ENCODE measurements around the gene GPR89B. TPM values are rescaled to one million over a fixed set of nuclear protein-coding genes. Genes with fewer than 3 reads are reported as not detected.
A peak's percentile ranks its signal among the peaks of the same experiment; 100 is the strongest.

Gene GPR89B
- total RNA-seq, 1 donor from 2014 or later = 20.6 TPM

DNA sequence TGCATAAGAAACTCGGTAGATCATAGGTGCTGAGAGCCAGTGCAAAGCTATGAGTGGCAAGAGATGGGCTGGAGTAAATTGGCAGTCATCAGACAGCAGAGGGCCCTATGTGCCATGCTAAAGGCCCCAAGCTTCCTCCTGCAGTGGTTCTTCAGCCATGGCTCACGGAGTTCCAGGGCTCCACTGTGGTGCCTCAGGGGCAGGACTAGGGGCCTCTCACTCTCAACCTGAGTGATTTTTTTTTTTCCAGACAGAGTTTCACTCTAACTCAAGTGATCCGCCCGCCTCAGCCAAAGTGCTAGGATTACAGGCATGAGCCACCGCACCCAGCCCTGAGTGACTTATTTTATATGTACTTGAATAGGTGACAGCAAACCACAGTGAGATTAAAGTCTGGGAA is 36.0 kb upstream of the GPR89B start:
- H3K27ac ChIP-seq = no peak overlapping the region
- no peaks in the 10 kb centered on the region for H3K27me3 ChIP-seq
- no peaks in the 10 kb centered on the region for H3K9me3 ChIP-seq
- no peak for DNase-seq (ENCODE audit: extremely low spot score in 2 of 2)
- no peaks in the 10 kb centered on the region for H3K36me3 ChIP-seq
- no peaks in the 10 kb centered on the region for H3K4me1 ChIP-seq
- TF ChIP-seq POLR2AphosphoS5 (IDR thresholded peaks at IDR 0.05; ENCODE audit: insufficient read depth in 1 of 2, low read depth in 1 of 2) (no peak), POLR2A (IDR thresholded peaks at IDR 0.05) (no peak)
- TF ChIP-seq, protein P1, sequence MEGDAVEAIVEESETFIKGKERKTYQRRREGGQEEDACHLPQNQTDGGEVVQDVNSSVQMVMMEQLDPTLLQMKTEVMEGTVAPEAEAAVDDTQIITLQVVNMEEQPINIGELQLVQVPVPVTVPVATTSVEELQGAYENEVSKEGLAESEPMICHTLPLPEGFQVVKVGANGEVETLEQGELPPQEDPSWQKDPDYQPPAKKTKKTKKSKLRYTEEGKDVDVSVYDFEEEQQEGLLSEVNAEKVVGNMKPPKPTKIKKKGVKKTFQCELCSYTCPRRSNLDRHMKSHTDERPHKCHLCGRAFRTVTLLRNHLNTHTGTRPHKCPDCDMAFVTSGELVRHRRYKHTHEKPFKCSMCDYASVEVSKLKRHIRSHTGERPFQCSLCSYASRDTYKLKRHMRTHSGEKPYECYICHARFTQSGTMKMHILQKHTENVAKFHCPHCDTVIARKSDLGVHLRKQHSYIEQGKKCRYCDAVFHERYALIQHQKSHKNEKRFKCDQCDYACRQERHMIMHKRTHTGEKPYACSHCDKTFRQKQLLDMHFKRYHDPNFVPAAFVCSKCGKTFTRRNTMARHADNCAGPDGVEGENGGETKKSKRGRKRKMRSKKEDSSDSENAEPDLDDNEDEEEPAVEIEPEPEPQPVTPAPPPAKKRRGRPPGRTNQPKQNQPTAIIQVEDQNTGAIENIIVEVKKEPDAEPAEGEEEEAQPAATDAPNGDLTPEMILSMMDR (IDR thresholded peaks at IDR 0.05) = no peak
- no peak overlapping the region for H3K4me3 ChIP-seq
- intact Hi-C loops (cut with DNase I) = loop anchor here (5.0 to 10.0 kb wide), 2 partner anchors 170 to 627 kb away; no protein-coding TSS in a partner anchor

DNA sequence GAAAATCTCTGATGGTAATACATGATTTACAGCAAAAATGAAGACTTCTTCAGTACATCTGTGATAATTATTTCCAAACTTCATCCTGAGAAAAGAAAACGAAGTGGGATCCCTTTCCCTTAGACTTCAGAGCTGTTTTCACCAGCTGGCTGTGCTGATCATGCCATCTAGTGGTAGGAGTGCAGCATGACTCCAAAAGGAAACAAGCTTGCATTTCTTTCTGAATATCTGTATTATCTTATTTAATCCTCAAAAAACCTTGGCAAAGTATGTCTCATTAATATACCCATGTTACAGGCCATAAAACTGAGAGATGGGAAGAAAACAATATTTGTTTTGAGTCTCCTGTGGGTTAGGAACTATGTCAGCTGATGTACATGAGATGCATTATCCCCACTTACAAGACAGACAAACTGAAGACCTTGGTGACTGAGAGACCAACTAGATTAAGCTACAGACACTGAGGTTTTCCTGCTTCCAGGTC is 35.4 kb upstream of the GPR89B start:
- Histone ChIP-seq H3K4me3 (no peak overlapping the region), H3K4me1 (no peaks in the 10 kb centered on the region), H3K9me3 (no peaks in the 10 kb centered on the region), H3K27ac (no peak overlapping the region), H3K27me3 (no peaks in the 10 kb centered on the region), H3K36me3 (no peaks in the 10 kb centered on the region)
- TF ChIP-seq, protein P1 (IDR thresholded peaks at IDR 0.05) = peak; percentile 83 to 92 (median 90)
- no peak for TF ChIP-seq POLR2A (IDR thresholded peaks at IDR 0.05)
- DNase-seq (ENCODE audit: extremely low spot score in 2 of 2) = no peak
- intact Hi-C loops (cut with DNase I) = loop anchor here (5.0 to 10.0 kb wide), 2 partner anchors 170 to 628 kb away; no protein-coding TSS in a partner anchor

DNA sequence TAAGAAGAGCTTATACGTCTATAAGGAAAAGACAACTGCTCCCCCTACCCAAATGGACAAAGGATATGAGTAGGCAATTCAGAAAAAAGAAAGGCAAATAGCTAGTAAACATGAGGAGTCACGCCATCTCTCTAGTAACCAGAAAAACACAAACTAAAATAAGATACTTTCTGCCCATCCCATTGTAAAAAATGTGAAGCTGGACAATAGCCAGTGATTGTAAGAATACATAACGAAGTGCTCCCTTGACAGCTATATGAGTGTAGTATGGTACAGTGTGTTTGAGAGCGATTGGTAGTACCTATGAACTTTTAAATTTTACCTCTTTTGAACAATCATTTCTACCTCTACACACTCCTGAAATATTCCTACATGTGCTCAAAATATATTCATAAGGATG is 33.1 kb upstream of the GPR89B start:
- TF ChIP-seq, protein P1 (IDR thresholded peaks at IDR 0.05) = no peak
- no peak for TF ChIP-seq POLR2AphosphoS5 (IDR thresholded peaks at IDR 0.05; ENCODE audit: insufficient read depth in 1 of 2, low read depth in 1 of 2)
- no peak for DNase-seq (ENCODE audit: extremely low spot score in 2 of 2)
- intact Hi-C loops (cut with DNase I) = loop anchor here (10.0 kb wide), 1 partner anchor 630 kb away; no protein-coding TSS in a partner anchor
- no peaks in the 10 kb centered on the region for H3K4me1 ChIP-seq
- no peak overlapping the region for H3K4me3 ChIP-seq
- no peaks in the 10 kb centered on the region for H3K27me3 ChIP-seq
- H3K9me3 ChIP-seq = no peaks in the 10 kb centered on the region
- H3K27ac ChIP-seq = no peak overlapping the region
- no peaks in the 10 kb centered on the region for H3K36me3 ChIP-seq

DNA sequence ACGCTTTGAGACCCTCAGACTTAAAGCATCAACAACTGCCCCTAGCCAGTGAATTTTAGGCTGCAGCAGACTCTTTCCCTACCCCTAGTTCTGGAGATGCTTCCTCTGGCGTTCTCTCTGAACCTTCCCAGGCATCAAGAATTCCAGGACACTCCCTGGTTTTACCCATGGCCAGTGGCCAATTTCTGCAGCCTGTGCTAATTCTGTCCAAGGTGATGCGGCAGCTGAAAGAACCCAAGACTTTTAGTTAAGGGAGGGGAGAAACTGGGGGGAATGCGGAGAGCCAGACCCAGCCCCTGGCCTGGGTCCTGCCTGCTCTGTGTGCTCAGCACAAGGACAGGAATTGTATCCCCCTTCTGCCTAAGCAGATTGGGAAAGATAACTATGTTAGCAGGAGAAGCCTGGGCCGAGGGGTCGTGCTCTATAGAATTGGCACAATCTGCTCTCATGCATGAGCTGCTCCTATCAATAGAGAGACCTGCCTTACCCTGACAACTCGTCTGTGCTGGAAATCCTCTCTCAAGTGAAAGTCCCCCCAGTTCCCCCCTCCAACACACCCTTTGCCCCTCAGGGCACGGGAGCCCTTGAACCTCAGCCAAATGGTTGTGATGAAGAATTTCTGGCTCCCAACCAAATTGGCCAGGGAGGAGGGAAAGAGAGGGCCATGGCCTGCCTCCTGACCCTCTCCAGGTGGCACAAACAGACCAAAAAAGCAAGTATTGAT is 31.0 kb upstream of the GPR89B start:
- H3K4me3 ChIP-seq = no peak overlapping the region
- no peak for DNase-seq (ENCODE audit: extremely low spot score in 2 of 2)
- no peaks in the 10 kb centered on the region for H3K9me3 ChIP-seq
- no peaks in the 10 kb centered on the region for H3K27me3 ChIP-seq
- TF ChIP-seq POLR2AphosphoS5 (IDR thresholded peaks at IDR 0.05; ENCODE audit: insufficient read depth in 1 of 2, low read depth in 1 of 2) = no peak
- TF ChIP-seq POLR2A (IDR thresholded peaks at IDR 0.05) = no peak
- TF ChIP-seq, protein P1 (IDR thresholded peaks at IDR 0.05) = no peak
- no peak overlapping the region for H3K27ac ChIP-seq
- H3K4me1 ChIP-seq = no peaks in the 10 kb centered on the region
- intact Hi-C loops (cut with DNase I) = loop anchor here (10.0 kb wide), 1 partner anchor 632 kb away; no protein-coding TSS in a partner anchor
- no peaks in the 10 kb centered on the region for H3K36me3 ChIP-seq

DNA sequence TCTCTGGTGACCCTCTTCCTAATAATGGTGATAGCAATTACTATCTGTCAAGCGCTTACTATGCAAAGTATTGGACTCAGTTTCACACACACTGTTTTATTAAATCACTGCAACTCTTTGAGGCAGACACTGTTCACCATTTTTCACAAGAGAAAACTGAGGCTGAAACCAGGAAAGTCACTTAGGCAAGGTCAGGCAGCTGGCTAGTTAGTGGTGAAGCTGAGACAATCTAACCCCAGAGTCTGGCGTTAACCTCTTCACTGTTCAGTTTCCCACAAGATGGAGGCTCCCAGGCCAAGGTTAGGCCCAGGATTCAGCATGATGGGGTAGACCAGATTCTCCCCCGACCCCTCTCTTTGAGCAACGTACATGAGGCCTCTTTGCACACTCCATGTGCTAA is 30.4 kb upstream of the GPR89B start:
- Histone ChIP-seq H3K4me3 (no peak overlapping the region), H3K9me3 (no peaks in the 10 kb centered on the region), H3K27ac (no peak overlapping the region), H3K4me1 (no peaks in the 10 kb centered on the region), H3K27me3 (no peaks in the 10 kb centered on the region), H3K36me3 (no peaks in the 10 kb centered on the region)
- intact Hi-C loops (cut with DNase I) = loop anchor here (10.0 kb wide), 1 partner anchor 633 kb away; no protein-coding TSS in a partner anchor
- DNase-seq (ENCODE audit: extremely low spot score in 2 of 2) = no peak
- no peak for TF ChIP-seq POLR2AphosphoS5 (IDR thresholded peaks at IDR 0.05; ENCODE audit: insufficient read depth in 1 of 2, low read depth in 1 of 2)
